NCI-H510A (cell line): ENCODE results near the gene SRSF3.
"Not testable (repeated sequence)": the region's sequence is repeated elsewhere in the genome, so short reads cannot be mapped to it uniquely, and the experiment has no call there.

Experiments
- DNase-seq: peaks from one replicate; lab custom pipeline; 2025; lab: John Stamatoyannopoulos, UW

The SRSF3 gene

DNA sequence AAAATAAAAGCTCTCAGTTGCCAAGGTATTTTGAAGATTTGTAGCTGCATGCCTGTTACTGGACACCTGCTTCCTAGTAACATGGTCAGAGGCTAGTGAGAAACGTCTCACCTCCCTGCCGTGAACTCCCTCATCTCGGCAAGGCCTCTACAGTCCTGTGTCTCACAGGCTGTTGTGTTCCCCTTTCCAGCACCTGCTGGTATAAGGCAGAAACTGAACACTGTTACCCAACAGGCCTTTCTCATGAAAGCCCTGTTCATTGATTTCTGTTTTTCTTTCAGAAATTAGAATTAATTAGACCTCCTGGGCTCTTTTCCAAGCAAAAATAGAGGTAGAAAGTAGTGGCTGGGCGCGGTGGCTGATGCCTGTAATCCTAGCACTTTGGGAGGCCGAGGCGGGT lies 17.6 kb upstream of the SRSF3 start:
- DNase-seq = no peak

DNA sequence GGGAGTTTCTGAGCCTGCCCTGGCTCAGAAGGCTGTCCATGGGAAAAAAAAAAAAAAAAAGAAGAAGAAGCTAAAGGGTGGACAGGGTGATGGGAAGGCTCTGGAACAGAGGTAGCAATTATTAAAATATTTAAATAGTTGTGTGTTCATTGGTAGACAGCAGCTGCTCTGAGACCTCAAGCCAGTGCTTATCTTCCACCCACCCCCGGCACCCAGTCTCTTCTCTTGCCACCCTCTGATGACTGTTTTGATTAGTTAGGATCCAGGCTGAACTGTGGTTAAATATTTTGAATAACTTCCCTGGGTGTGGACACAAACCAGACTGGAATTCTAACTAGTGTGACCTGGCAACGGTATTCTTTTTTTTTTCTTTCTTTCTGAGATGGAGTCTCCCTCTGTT lies 16.9 kb upstream of the SRSF3 start:
- DNase-seq = no peak

DNA sequence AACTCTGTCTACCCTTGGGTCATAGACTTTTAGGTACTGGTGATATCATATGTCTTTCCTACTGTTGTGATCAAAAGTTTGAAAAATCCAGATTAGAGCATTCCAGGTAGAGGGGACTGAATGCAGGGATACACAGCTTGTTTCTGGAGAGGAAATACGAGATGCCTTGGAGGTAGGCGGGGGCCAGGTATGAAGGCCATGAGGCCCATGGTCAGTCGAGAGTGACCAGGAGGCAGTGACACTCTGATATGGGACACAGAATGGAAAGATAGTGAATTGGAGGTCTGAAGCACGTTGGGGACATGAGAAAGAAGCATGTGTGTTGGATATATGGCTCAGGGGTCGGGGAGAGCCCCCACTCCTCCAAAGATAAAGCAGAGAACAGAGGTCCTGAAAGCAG lies 16.1 kb upstream of the SRSF3 start:
- DNase-seq = no peak

DNA sequence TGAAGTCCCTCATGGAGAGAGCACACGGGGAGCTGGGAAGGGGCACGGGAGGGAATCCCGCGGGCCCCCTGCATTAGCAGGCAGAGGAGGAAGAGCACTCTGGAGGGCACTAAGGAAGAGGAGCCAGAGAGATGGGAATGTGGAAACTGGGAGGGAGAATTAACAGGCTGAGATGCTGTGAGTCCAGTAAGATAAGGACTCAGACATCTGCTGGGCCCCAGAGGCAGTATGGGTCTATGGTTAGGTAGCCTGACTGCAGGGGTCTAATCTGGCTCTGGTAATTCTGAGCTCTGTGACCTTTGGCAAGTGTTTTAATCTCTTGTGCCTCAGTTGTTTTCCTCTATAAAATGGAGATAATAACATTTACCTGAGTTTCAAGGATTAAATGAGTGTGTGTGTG lies 15.7 kb upstream of the SRSF3 start:
- no peak for DNase-seq

DNA sequence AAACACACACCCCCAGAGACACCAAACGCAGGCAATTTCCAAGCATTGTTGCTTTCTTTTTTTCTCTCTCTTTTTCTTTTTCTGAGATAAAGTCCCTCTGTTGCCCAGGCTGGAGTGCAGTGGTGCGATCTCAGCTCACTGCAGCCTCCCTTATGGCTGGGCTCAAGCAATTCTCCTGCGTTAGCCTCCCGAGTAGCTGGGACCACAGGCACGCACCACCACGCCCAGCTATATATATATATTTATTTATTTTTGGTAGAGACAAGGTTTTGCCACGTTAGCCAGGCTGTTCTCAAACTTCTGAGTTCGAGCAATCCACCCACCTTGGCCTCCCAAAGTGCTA lies 14.0 kb upstream of the SRSF3 start:
- no peak for DNase-seq

DNA sequence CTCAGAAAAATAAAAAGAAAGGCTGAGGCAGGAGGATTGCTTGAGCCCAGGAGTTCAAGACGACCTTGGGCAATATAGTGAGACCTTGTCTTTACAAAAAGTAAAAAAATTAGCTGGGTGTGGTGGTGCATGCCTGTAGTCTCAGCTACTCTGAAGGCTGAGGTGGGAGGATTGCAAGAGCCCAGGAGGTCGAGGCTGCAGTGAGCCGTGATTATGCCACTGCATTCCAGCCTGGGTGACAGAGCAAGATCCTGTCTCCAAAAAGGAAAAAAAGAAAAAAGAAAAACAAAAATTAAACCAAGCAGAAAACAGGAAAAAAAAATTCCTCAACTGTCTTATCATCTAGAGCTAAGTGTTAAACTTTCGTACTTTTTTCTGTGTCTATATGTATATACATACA lies 12.4 kb upstream of the SRSF3 start:
- DNase-seq = no peak

DNA sequence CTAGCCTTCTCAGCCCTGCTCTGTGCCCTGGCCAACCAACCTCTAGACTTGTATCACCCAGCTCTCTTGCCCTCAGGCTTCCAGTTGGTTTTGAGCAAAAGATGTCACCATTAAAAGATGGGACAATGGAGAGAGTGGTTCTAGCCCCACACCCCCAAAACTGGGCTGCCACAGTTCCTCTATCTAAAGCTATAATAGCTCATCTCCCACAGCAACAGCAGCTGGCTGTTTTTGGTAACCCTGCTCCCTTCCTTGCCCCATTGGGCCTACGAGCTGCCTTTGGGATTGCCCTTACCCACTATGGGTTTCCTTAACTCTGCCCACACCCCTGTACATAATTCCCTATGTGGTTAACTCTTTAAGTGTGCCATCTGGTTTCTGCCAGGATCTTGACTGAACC lies 7.6 kb upstream of the SRSF3 start:
- DNase-seq = no peak

DNA sequence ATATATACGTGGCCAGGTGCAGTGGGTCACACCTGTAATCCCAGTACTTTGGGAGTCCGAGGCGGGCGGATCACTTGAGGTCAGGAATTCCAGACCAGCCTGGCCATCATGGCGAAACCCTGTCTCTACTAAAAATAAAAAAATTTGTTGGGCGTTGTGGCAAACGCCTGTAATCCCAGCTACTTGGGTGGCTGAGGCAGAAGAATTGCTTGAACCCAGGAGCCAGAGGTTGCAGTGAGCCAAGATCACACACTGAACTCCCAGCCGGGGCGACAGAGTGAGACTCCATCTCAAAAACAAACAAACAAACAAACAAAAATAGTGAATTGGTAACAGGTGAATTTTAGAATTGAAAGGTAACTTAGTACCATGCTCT lies 5.1 kb upstream of the SRSF3 start:
- DNase-seq = not testable (repeated sequence)

DNA sequence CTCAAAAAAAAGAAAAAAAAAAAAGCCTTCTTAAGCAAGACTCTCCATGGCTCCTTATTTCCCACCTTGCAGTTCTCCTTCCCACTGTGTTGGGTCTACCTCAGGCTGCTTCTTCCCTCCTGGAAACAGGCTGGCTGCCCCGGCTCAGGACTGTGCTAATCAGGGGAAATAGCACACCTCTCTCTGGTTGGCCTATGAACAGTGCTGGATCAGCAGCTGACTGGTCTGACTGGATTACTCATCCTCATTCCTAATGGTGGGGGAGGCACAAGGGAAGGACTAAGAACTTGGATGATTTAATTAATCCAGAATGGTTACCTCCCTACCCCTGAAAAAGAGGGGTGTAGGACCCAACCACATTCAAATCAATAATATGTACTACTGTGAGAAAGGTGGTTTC lies 3.9 kb upstream of the SRSF3 start:
- DNase-seq = no peak

DNA sequence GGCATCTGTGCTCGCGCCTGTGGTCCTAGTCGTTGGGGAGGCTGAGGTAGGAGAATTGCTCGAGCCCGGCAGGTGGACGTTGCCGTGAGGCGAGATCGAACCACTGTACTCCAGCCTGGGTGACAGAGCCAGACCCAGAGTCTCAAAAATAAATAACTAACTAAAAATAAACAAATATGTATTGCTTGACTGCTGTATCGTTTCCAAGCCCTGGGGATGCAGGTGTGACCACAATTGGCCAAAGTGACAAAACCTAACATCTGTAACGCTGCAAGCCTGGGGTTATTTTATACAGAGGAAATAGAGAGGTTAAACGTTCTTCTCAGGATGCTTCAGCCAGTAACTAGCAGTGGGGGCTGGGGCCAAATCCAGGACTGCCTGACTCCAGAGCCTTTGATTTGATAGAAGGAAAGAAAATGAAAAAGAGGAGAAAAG lies 1.9 kb upstream of the SRSF3 start:
- DNase-seq = no peak

DNA sequence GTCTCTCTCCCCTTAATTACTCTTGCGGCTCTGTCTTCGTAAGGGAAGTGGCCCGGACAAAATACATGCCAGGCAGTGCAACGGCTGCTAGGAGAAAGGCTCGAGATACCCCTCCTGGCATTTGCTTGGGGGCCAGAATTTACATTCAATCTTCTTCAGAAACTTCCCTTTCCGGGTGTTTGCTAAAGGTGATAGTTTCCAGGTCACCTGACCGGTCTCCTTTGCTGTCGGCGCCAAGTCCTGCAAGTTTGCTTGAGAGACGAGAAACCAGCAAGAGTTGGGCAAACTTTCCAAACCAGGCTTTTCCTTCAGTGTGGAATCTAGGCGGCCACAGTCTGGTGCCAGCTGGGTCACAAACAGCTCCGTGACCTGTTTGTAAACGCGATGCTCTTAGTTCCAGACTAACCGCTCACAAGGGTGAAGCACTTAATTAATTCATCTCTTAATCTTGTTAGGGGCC lies 563 bp upstream of the SRSF3 start:
- DNase-seq = peak; percentile 44

DNA sequence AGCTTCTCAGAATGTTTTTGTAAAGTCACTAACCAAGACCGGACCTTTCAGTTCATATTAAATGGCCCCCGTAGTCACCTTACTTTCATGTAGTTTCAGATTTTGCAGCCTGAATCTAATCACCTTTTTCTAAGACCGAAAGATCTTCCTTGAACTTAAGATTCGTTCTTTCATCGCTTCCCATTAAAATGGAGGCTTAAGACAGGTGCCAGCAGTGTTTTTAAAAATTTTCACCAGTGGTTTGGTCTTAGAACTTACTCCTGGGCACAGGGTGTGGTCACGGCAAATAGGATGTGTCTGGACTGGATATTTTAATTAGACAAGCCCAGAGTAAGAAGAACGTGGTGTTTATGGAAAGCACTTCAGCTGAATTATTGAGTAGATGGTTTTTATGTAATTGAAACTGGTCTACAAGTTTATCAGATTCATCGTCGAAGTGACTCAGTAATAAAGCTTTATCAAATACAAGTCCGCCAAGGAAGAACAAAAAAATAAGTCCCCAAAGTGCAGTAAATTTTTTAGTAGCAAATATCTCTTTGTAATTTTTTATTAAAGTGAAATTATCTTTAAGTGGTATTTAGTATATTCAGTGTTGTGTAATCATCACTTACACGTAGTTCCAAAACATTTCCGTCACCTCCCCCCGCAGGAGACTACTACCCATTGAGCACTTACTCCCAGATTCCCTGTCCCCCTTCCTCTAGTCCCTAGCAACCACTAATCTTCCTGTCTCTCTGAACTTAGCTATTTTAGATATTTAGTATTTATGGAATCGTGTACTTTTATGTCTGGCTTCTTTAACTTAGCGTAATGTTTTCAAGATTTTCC lies 868 bp downstream of the SRSF3 start:
- no peak for DNase-seq

DNA sequence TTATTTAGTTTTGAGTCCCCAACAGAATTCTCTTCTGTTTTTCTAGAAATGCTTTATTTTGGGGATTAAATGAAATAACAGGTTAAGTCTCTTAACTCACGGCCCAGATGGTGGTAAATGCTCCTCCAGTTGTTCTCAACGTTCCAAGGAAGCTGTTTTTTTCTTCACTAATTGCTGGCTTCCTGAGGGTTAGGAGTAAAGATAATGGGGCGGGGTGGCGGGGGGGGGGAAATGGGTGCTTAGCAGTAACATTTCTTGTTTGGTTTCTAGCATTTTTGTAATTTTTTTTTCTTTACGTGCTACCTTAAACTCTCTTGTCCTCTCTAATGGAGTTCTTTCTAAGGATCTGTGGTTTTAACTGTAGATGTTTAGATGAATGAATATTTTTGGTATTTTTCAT lies 2.2 kb downstream of the SRSF3 start:
- no peak for DNase-seq

DNA sequence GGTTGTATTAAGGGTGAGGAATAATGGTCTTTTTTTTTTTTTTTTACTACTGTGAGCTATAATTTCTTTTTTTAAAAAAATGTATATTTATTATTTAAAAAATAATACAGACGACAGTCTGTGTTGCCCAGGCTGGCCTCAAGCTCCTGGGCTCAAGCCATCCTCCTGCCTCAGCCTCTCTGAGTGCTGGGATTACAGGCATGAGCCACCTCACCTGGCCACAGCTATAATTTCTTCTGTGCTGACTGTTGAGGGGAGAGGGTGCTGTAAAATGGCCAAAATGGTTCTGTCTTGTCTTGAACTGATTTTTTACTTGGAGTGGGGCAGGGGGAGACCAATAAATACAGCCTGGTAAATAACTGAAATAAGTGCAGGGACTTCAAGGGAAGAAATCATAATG lies 3.6 kb downstream of the SRSF3 start:
- DNase-seq = no peak

DNA sequence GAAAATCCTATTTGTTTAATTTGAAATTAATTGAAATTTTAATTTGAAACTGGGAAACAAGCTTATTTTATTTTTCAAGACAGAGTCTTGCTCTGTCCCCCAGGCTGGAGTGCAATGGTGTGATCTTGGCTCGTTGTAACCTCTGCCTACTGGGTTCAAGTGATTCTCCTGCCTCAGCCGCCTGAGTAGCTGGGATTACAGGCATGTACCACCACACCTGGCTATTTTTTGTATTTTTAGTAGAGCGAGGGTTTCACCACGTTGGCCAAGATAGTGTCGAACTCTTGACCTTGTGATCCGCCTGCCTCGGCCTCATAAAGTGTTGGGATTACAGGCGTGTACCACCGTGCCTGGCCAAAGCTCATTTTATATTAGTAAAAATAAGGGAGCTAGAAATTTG lies 4.2 kb downstream of the SRSF3 start:
- DNase-seq = no peak

DNA sequence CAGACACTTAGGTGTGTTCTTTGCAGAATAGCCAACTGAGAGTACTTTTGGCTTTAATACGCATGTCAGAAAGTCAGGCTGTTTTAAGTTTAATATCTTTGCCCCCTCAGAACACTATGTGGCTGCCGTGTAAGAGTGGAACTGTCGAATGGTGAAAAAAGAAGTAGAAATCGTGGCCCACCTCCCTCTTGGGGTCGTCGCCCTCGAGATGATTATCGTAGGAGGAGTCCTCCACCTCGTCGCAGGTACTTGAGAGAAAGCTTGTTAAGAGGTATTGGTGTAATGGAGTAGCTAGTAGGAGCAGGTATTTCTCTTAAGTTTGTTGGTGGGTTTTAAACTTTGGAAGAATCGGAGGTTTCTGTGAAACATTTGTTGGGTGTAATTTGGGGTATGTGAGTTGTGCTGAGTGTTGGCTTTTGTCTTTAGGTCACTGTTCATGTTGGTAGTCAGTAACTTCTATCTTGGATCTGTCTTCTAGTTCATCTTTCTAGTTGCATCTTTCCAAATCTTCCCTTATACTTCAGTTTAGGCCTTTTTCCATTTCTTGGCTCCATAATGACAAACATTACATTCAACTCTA lies 4.7 kb downstream of the SRSF3 start:
- DNase-seq = no peak

DNA sequence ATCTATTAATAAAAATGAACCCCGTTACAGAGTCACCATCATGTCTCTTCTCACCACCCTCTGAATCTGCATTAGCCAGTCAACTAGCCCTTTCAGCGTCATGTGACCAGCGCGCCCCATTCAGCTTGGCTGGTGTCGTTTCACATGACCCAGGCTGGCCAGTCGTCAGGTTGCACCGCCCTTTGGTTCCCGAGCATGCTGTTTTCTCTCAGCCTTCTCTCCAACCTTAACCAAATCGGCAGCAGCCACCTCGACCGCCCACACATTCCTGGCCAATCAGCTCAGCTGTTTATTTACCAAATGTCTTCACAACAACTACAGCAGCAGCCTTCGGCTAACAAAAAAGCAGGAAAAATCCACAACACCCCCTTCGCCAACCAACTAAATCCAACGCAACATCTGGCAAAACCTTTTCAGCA lies 5.6 kb downstream of the SRSF3 start:
- DNase-seq = no peak

DNA sequence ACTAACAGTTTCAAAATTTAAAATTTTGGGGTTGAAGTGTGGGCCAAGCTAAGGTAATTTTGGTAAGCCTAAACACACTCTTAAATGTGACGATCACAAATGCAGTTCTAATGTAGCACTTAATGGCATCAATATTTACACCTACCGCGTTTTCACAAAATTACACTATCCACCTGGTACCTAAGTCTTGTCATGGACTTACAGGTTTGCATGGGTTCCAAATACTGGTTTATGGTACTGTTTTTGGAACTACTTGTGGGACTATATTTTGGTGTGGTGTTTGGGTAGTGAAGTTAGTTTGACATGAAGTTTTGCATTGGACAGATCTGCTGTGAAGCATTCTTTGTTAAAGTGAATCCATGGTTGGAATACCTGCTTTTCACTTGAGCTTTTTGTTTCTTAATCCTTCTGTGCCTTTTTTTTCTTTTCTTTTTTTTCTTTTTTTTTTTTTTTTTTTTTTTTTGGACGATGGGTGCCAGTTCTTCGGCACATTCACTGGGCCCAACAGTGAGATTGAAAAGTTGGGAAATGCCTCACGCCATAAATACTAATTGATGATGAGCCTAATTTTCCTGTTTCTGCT lies 6.5 kb downstream of the SRSF3 start:
- no peak for DNase-seq

DNA sequence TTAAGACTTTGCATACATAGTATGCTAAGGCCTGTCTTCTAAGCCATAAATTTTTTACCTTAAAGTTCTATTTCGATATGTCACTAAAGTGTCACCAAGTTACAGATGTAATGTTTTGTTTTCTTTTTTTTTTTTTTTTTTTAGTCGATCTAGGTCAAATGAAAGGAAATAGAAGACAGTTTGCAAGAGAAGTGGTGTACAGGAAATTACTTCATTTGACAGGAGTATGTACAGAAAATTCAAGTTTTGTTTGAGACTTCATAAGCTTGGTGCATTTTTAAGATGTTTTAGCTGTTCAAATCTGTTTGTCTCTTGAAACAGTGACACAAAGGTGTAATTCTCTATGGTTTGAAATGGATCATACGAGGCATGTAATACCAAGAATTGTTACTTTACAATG lies 7.7 kb downstream of the SRSF3 start:
- not testable (repeated sequence) for DNase-seq

DNA sequence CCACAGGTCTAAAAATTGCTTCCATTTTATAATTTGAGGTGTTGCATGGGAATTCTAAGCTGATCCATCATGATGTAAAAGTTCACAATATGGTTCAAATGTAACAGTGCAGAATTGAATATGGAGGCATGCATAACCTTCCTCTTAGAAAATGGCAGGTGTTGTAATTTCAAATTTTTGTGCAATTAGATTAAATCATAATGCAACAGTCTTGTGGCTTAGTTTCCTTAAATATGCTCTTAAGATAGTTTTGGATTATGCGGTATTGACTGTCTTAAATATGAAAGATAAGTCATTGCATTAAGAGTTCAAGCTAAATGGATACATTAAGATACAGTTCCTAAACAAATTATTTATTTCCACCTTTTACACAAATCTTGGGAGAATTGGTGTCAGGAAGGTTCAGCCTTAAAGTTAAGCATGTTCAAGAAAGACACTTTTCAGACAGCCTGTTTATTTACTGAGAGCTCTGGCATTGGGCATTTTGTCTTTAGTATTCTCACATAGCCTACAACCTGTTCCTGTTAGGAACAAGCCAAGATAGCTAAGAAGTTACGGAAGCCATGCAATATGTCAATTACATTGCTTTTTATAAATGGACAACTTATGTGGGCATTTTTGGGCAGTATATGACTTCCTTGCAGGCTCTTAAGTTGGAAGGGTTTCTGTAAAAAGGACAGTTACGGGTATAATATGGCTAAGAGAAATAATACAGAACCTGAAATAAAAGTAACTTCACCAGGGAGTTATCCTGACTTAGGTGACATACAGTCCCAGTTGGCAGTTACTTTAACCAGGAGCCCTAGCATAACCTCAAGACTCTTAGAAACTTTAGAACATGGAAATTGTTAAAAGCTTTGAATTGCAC lies 9.3 kb downstream of the SRSF3 start:
- DNase-seq = no peak

DNA sequence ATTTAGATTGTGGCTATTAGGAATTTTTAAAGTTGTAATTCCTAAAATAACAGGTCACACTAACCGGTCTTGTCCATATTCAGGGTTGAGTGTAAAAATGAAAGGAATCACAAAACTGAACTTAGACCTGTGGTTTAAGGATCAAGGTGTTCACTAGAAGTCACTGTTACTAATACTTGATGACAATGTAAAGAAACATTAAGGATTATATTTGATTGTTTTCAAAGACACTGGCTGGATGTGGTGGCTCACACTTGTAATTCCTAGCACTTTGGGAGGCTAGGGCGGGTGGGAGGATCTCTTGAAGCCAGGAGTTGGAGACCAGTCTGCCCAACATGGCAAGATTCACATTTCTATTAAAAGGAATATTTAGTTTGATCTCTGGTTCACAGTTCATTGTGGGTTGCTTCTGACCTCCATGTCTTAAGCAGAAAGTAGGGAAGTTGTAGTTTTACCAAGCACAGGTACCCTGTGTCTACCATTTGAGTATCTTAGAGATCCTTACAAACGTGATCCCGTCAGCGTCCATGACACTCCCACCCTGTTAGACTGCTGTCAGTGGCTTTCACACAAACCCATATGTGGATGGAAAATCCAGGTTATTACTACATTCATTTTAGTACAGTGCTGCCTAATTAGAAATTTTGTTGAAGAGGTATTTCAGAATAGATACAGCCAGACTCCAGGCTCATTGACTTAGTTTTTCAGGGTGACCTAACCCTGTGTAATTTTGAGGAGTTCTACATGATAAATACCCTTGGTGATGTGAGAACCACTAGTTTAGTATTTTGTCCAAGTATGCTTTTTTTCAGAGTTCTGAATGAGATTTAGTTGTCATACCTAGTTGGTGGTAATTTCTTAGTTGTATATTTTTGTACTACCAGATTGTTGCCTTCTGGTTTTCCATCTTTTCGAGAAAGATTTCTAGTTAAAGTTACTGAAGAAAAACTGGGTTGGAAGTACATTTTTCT lies 10.2 kb downstream of the SRSF3 start:
- no peak for DNase-seq
